H1 (cell line): Measurements from ENCODE around the gene DYNC1I1.

Source experiments
- ATF3 ChIP-seq: IDR thresholded peaks from 2 replicates; pipeline ENCODE4 v1.6.1; 2011; ENCODE audit warnings: low read depth, mild to moderate bottlenecking, low read length; ENCODE audit not compliant: insufficient read depth
- CREB1 ChIP-seq: IDR thresholded peaks from 2 replicates; pipeline ENCODE4 v1.6.1; 2012; ENCODE audit warnings: inconsistent platforms
- CTCF ChIP-seq, 3 experiments: IDR thresholded peaks; 1 replicate in 2 of 3; 2 replicates in 1 of 3; pipeline versions ENCODE4 v1.5.1 to v1.6.1; 2011; ENCODE audit warnings: low read length in 3 of 3, mild to moderate bottlenecking in 3 of 3, inconsistent platforms in 2 of 3, low read depth in 1 of 3, moderate library complexity in 1 of 3; ENCODE audit not compliant: insufficient read depth in 1 of 3; ENCODE audit errors: control extremely low read depth in 1 of 3
- GABPA ChIP-seq: IDR thresholded peaks from 2 replicates; pipeline ENCODE4 v1.6.1; 2011; ENCODE audit warnings: mild to moderate bottlenecking, low read length, moderate library complexity, borderline replicate concordance; ENCODE audit not compliant: insufficient read depth
- KDM5A ChIP-seq: fragments of 200-600 bp; IDR thresholded peaks from 2 replicates; pipeline ENCODE4 v1.7.1; 2012; ENCODE audit warnings: mild to moderate bottlenecking, low read length, inconsistent platforms, mixed read lengths
- SRF ChIP-seq: IDR thresholded peaks from 2 replicates; pipeline ENCODE4 v1.6.1; 2011; ENCODE audit warnings: mild to moderate bottlenecking, low read depth, low read length, moderate library complexity

- TF ChIP-seq CTCF (IDR thresholded peaks at IDR 0.05; ENCODE audit: control extremely low read depth in 1 of 3, insufficient read depth in 1 of 3, low read depth in 1 of 3, low read length in 3 of 3): peak in 2 of 3 experiments; percentile 66 to 76; a peak in 3 of 4 replicates
- TF ChIP-seq KDM5A: no peak
- no peak for TF ChIP-seq GABPA
- no peak for TF ChIP-seq ATF3
- TF ChIP-seq SRF: no peak
- no peak for TF ChIP-seq CREB1
These were observed 22.7 kb downstream of the DYNC1I1 start for GRCh38 chr7:95794917-95795515.
